Neural cell (in vitro differentiated cells): ENCODE data around the gene SFXN2.

Source experiments
- CTCF ChIP-seq: fragments of 450-650 bp; IDR thresholded peaks from 2 replicates; pipeline ENCODE4 v1.5.1; 2014; ENCODE audit warnings: antibody characterized with exemption, mild to moderate bottlenecking, moderate library complexity; ENCODE audit not compliant: poor library complexity, severe bottlenecking
- EP300 ChIP-seq: fragments of 450-650 bp; conservative IDR thresholded peaks from 2 replicates; pipeline ENCODE4 v1.6.1; 2014; ENCODE audit warnings: antibody characterized with exemption, mild to moderate bottlenecking, moderate library complexity; ENCODE audit not compliant: poor library complexity, severe bottlenecking
- EZH2 ChIP-seq: fragments of 200-600, 300-800 bp; shearing (Covaris generic), sonication (generic); IDR thresholded peaks from 2 replicates; pipeline ENCODE4 v1.6.1; 2014; ENCODE audit warnings: antibody characterized with exemption, low read length, borderline replicate concordance, mild to moderate bottlenecking; ENCODE audit not compliant: insufficient read depth, poor library complexity, severe bottlenecking
- MXI1 ChIP-seq: fragments of 450-650 bp; conservative IDR thresholded peaks from 2 replicates; pipeline ENCODE4 v1.6.1; 2014; ENCODE audit warnings: antibody characterized with exemption, mild to moderate bottlenecking; ENCODE audit not compliant: poor library complexity, severe bottlenecking
- RAD21 ChIP-seq: fragments of 450-650 bp; conservative IDR thresholded peaks from 2 replicates; pipeline ENCODE4 v1.6.1; 2014; ENCODE audit warnings: antibody characterized with exemption, mild to moderate bottlenecking, moderate library complexity
- REST ChIP-seq: IDR thresholded peaks from 2 replicates; pipeline ENCODE4 v1.6.1; 2012; ENCODE audit warnings: borderline replicate concordance
- TAF1 ChIP-seq: IDR thresholded peaks from 2 replicates; pipeline ENCODE4 v1.6.1; 2012; ENCODE audit warnings: low read depth

GRCh38 chr10:102678068-102678400 is 36.4 kb upstream of the SFXN2 start:
- TF ChIP-seq EP300, result no peak
- no peak for TF ChIP-seq TAF1
- TF ChIP-seq CTCF, result no peak
- TF ChIP-seq REST, result no peak
- TF ChIP-seq RAD21, result no peak
- TF ChIP-seq MXI1, result no peak
- no peak for TF ChIP-seq EZH2
